Endothelial cell of umbilical vein (primary cell): ENCODE data around the gene PROK1. TPM values are rescaled to one million over a fixed set of nuclear protein-coding genes. Genes with fewer than 3 reads are reported as not detected.

Experiments used
- BruUV-seq: library from RNA; stranded (reverse); fragments of 400-500 nt; replicated peaks from 2 replicates; lab custom pipeline; 2021; lab: Mats Ljungman, UMichigan
- CTCF ChIA-PET: fragments of 300-600, 350-600 bp; sonication (Branson Sonifier 250); formaldehyde crosslinking; loops from one replicate; lab custom pipeline; 2021; ENCODE audit warnings: antibody characterized with exemption, inconsistent platforms; lab: Charles Lee
- POLR2A ChIA-PET: fragments of 300-600, 350-600 bp; sonication (Branson Sonifier 250); formaldehyde crosslinking; loops from one replicate; lab custom pipeline; 2021; ENCODE audit warnings: antibody characterized with exemption, inconsistent platforms; lab: Charles Lee
- DNase-seq: peaks from one replicate; pipeline ENCODE4 v3.0.0-alpha.2; 2011; ENCODE audit warnings: low read depth, low spot score
- FAIRE-seq: peaks from 2 replicates; lab custom pipeline; 2011; peaks lifted over from hg19 to GRCh38; lab: Jason Lieb, UNC
- H2AFZ ChIP-seq: 2 replicates; pipeline ENCODE4 v1.6.0; 2012; ENCODE audit warnings: low read depth, low read length, control low read depth, inconsistent platforms
- H3K27ac ChIP-seq: 2 replicates; pipeline ENCODE4 v1.5.1; 2011; ENCODE audit warnings: low read depth, mild to moderate bottlenecking, control low read depth, low read length, moderate library complexity; ENCODE audit not compliant: insufficient read depth
- H3K27me3 ChIP-seq, 2 experiments: 2 replicates each; pipeline versions ENCODE4 v1.6.0 to v1.6.1; 2011; ENCODE audit warnings: low read length in 2 of 2, mixed read lengths in 1 of 2; ENCODE audit not compliant: control insufficient read depth in 2 of 2, insufficient read depth in 2 of 2
- H3K36me3 ChIP-seq, 2 experiments: 2 replicates in 1 of 2; 3 replicates in 1 of 2; pipeline ENCODE4 v1.5.1; 2011; ENCODE audit warnings: low read length in 2 of 2, mild to moderate bottlenecking in 1 of 2, moderate library complexity in 1 of 2; ENCODE audit not compliant: control insufficient read depth in 2 of 2, insufficient read depth in 2 of 2; ENCODE audit errors: extremely low read depth in 1 of 2
- H3K4me1 ChIP-seq: 3 replicates; pipeline ENCODE4 v1.5.1; 2011; ENCODE audit warnings: mild to moderate bottlenecking, low read length; ENCODE audit not compliant: control insufficient read depth, insufficient read depth; ENCODE audit errors: extremely low read depth
- H3K4me2 ChIP-seq: 2 replicates; pipeline ENCODE4 v1.6.1; 2011; ENCODE audit warnings: low read length, control low read depth, mixed read lengths; ENCODE audit not compliant: insufficient read depth
- H3K4me3 ChIP-seq, 3 experiments: fragments of 200-600 bp in 1 of 3; sonication (generic), shearing (Covaris generic) in 1 of 3; replicated peaks in 1 of 3; 2 replicates each; pipeline ENCODE4 v1.5.1; 2011 to 2016; ENCODE audit warnings: control low read depth in 3 of 3, low read length in 3 of 3, mild to moderate bottlenecking in 2 of 3, inconsistent platforms in 1 of 3, low read depth in 1 of 3, moderate library complexity in 1 of 3; ENCODE audit not compliant: insufficient read depth in 1 of 3
- H3K79me2 ChIP-seq: 2 replicates; pipeline ENCODE4 v1.6.0; 2012; ENCODE audit warnings: low read length, inconsistent platforms; ENCODE audit not compliant: control insufficient read depth, insufficient read depth
- H3K9ac ChIP-seq: replicated peaks from 2 replicates; pipeline ENCODE3; 2011; ENCODE audit warnings: low read length, control low read depth; ENCODE audit not compliant: insufficient read depth; ENCODE audit errors: extremely low read depth
- H3K9me1 ChIP-seq: replicated peaks from 3 replicates; pipeline ENCODE4 v1.6.0; 2011; ENCODE audit warnings: mild to moderate bottlenecking, low read length; ENCODE audit not compliant: control insufficient read depth, insufficient read depth; ENCODE audit errors: extremely low read depth
- H3K9me3 ChIP-seq: replicated peaks from 2 replicates; pipeline ENCODE4 v1.5.1; 2012; ENCODE audit warnings: low read length, inconsistent platforms; ENCODE audit not compliant: control insufficient read depth, insufficient read depth
- H4K20me1 ChIP-seq: replicated peaks from 2 replicates; pipeline ENCODE3; 2011; ENCODE audit warnings: mild to moderate bottlenecking, low read length; ENCODE audit not compliant: control insufficient read depth, insufficient read depth; ENCODE audit errors: extremely low read depth
- EZH2 ChIP-seq: IDR thresholded peaks from 2 replicates; pipeline ENCODE4 v1.6.1; 2012; ENCODE audit warnings: borderline replicate concordance, low read depth, mild to moderate bottlenecking, moderate library complexity, low read length, inconsistent platforms; ENCODE audit not compliant: severe bottlenecking
- FOS ChIP-seq: IDR thresholded peaks from 2 replicates; pipeline ENCODE4 v1.6.1; 2011; ENCODE audit warnings: mild to moderate bottlenecking, low read length, moderate library complexity, borderline replicate concordance; ENCODE audit not compliant: insufficient read depth
- GATA2 ChIP-seq: IDR thresholded peaks from 2 replicates; pipeline ENCODE4 v1.7.0; 2011; ENCODE audit warnings: low read depth, mild to moderate bottlenecking, moderate library complexity, mixed read lengths, low read length; ENCODE audit not compliant: insufficient read length, insufficient read depth
- JUN ChIP-seq: IDR thresholded peaks from 2 replicates; pipeline ENCODE4 v1.6.1; 2011; ENCODE audit warnings: borderline replicate concordance, low read depth; ENCODE audit not compliant: insufficient read length, insufficient read depth
- MYC ChIP-seq: IDR thresholded peaks from one replicate; pipeline ENCODE4 v1.6.1; 2011; ENCODE audit warnings: mild to moderate bottlenecking, low read depth, low read length
- POLR2A ChIP-seq: IDR thresholded peaks from 2 replicates; pipeline ENCODE4 v1.6.1; 2012; ENCODE audit warnings: low read depth, mild to moderate bottlenecking, control low read depth, low read length
- POLR2AphosphoS5 ChIP-seq: IDR thresholded peaks from 2 replicates; pipeline ENCODE4 v1.6.1; 2012; ENCODE audit warnings: low read depth, mild to moderate bottlenecking, control low read depth, low read length, moderate library complexity; ENCODE audit not compliant: insufficient read depth
- dilution Hi-C: fragments of 300-500 bp; cut with MboI; formaldehyde crosslinking; loops from one replicate; pipeline ENCODE4 v1.15.0; 2019; ENCODE audit warnings: low sequenced_read_pairs; ENCODE audit not compliant: extremely low pct_ligation_motif_present
- intact Hi-C: fragments of 100-400 bp; cut with micrococcal nuclease; formaldehyde crosslinking; loops from one replicate; pipeline ENCODE4 v1.10.0; 2022
- polyA plus RNA-seq, 4 experiments: library from polyadenylated mRNA; depleted of rRNA in 3 of 4; stranded (reverse) in 3 of 4; unstranded in 1 of 4; fragments of >200 nt; gene quantifications; 2 replicates each; pipeline versions ENCODE4 v1.2.1 to v1.2.3, GENCODE V29; 2011 to 2012; ENCODE audit warnings: missing spikeins in 1 of 4
- total RNA-seq: library from RNA; stranded (reverse); gene quantifications from 2 replicates; pipeline ENCODE4 v1.2.3, GENCODE V29; 2021
- TF ChIP-seq, protein P1 (sequence below): IDR thresholded peaks from 2 replicates; pipeline ENCODE4 v1.6.1; 2011; ENCODE audit not compliant: insufficient read depth, insufficient read length
- TF ChIP-seq, protein P2 (sequence below), 2 donors: IDR thresholded peaks; 1 replicate in 1 of 2; 2 replicates in 1 of 2; pipeline ENCODE4 v1.5.1; 2011; ENCODE audit warnings: low read length in 2 of 2, mild to moderate bottlenecking in 2 of 2, moderate library complexity in 2 of 2, control low read depth in 1 of 2, inconsistent platforms in 1 of 2, low read depth in 1 of 2; ENCODE audit not compliant: insufficient read depth in 1 of 2; ENCODE audit errors: extremely low read depth in 1 of 2

PROK1 gene
- total and polyA plus RNA-seq, 2 donors (not counting 3 experiments of a cell fraction or from before 2014, with no cell fraction given) = not detected

DNA sequence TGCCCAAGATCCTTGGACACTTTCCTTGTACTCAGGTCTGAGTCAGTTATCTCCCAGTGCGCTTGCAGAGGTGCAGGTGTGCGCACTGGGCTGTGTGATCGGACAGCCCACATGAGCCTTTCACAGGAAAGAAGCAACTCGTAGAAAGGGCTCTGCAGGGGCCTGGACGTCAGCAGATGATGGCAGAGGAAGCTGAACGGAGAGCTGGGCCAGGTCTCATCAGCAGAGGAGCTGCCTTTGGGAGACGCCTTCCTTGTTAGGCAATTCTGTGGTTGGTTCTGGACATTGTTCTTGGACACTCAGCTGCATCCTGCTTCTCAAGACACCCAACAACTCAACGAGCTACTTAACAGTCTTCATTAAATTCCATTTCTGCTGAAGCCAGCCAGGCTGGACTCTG is 7.5 kb upstream of the PROK1 start:
- DNase-seq (no peak), FAIRE-seq (no peak)
- TF ChIP-seq GATA2 (no peak), JUN (no peak)
- Histone ChIP-seq H3K4me1 (no peaks in the 10 kb centered on the region), H2AFZ (no peak overlapping the region), H3K9ac (no peak overlapping the region), H3K4me3 (no peak overlapping the region), H3K27ac (no peak overlapping the region), H4K20me1 (no peaks in the 10 kb centered on the region), H3K9me3 (no peaks in the 10 kb centered on the region), H3K4me2 (no peak overlapping the region), H3K27me3 (peaks cover 4 to 12% of the 10 kb centered on the region in 2 experiments), H3K79me2 (no peaks in the 10 kb centered on the region), H3K9me1 (no peaks in the 10 kb centered on the region), H3K36me3 (no peaks in the 10 kb centered on the region)
- CTCF ChIA-PET = interaction anchor here (1.0 to 2.5 kb wide), 2 partner anchors 17 to 131 kb away, joined by 3 to 12 read pairs; no protein-coding TSS in a partner anchor
- BruUV-seq = no TSS peak
- POLR2A ChIA-PET = no interaction called here
- dilution Hi-C loops = no loop called here
- intact Hi-C loops = no loop called here

DNA sequence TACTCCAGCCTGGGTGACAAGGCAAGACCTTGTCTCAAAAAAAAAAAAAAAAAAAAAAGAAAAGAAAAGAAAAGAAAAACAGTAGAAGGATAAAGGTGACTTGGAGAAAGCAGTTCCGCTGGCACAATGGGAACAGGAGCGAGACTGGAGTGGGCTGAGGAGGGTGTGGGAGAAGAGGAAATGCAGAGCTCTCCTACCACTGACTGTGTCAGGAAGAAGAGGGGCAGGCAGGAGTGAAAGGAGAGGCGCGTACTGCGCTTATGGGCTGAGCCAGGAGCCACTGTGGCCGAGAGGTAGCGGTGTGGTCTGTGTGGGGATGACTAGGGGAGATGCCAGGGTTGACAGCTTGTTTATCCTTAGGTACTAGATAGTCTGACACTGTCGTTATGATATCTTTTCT is 6.4 kb upstream of the PROK1 start:
- ChIA-PET CTCF (interaction anchor here (2.5 kb wide), 1 partner anchor 16 kb away, joined by 12 read pairs; no protein-coding TSS in a partner anchor), POLR2A (no interaction called here)
- Histone ChIP-seq H3K9me1 (no peaks in the 10 kb centered on the region), H3K9ac (no peak overlapping the region), H3K27ac (no peak overlapping the region), H3K79me2 (no peaks in the 10 kb centered on the region), H3K9me3 (no peaks in the 10 kb centered on the region), H4K20me1 (no peaks in the 10 kb centered on the region), H3K4me3 (no peak overlapping the region), H3K36me3 (no peaks in the 10 kb centered on the region), H2AFZ (no peak overlapping the region), H3K27me3 (peaks cover 6 to 13% of the 10 kb centered on the region in 2 experiments), H3K4me2 (no peak overlapping the region), H3K4me1 (no peaks in the 10 kb centered on the region)
- dilution Hi-C loops (no loop called here), intact Hi-C loops (no loop called here)
- TF ChIP-seq POLR2AphosphoS5 = no peak
- no peak for TF ChIP-seq JUN
- no peak for TF ChIP-seq GATA2
- no peak for TF ChIP-seq EZH2
- no peak for TF ChIP-seq POLR2A
- TF ChIP-seq, protein P1, sequence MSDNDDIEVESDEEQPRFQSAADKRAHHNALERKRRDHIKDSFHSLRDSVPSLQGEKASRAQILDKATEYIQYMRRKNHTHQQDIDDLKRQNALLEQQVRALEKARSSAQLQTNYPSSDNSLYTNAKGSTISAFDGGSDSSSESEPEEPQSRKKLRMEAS = no peak
- no peak for TF ChIP-seq MYC
- TF ChIP-seq, protein P2, sequence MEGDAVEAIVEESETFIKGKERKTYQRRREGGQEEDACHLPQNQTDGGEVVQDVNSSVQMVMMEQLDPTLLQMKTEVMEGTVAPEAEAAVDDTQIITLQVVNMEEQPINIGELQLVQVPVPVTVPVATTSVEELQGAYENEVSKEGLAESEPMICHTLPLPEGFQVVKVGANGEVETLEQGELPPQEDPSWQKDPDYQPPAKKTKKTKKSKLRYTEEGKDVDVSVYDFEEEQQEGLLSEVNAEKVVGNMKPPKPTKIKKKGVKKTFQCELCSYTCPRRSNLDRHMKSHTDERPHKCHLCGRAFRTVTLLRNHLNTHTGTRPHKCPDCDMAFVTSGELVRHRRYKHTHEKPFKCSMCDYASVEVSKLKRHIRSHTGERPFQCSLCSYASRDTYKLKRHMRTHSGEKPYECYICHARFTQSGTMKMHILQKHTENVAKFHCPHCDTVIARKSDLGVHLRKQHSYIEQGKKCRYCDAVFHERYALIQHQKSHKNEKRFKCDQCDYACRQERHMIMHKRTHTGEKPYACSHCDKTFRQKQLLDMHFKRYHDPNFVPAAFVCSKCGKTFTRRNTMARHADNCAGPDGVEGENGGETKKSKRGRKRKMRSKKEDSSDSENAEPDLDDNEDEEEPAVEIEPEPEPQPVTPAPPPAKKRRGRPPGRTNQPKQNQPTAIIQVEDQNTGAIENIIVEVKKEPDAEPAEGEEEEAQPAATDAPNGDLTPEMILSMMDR (IDR thresholded peaks at IDR 0.05; ENCODE audit: extremely low read depth in 1 of 2, insufficient read depth in 1 of 2, low read depth in 1 of 2, low read length in 2 of 2) = no peak
- no peak for TF ChIP-seq FOS
- FAIRE-seq = no peak
- DNase-seq = no peak
- no TSS peak for BruUV-seq
